Hepatic stellate cell (primary cell): ENCODE data around the gene ZFHX3.

Experiments
- DNase-seq: peaks from one replicate; pipeline ENCODE4 v3.0.0; 2011; ENCODE audit warnings: low spot score

ZFHX3 gene

DNA sequence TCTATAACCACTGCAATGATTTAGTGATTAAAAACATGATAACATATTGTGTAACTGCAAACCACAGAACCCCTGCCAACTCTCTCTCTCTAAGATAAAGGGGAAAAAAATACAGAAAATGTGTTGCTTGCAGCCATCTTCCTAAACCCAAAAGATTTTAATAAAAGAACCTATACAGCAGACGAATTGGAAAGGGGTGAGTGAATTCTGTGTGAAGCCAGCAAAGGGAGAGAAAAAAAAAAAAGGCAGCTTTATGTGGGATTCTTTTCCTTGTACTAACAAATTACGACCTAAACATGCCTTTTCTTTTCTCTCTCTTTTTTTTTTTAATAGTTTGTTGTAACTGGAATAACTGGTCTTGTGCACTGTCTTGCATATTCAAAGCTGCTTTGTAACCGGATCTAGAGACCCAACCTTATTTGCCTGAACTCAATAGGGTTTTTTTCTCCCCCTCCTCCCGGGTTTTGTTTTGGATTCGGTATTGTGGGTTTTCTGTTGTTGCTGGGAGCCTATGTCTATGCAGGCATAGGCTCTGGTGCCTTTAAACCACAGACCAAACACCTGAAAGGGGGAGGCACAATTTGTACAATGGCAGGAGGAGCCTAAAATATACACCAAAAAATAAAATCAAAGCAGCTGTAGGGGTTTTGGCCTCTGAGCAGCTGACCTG, 7.0 kb upstream of the ZFHX3 start:
- no peak for DNase-seq

DNA sequence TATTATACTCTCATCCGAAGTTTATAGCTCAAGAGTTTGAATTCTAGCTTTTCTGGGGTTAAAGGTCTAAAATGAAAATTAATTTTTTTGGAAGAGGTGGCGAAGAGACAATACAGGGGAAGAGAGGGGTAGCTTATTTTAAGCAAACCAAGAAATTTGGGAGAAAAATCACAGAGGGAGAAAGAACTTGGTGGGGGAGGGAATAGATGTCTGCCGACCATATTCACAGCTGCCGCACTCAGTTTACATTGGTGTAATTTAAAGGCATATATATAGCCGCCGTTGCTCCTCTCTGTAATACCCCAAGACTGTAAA, 6.5 kb upstream of the ZFHX3 start:
- DNase-seq = no peak

DNA sequence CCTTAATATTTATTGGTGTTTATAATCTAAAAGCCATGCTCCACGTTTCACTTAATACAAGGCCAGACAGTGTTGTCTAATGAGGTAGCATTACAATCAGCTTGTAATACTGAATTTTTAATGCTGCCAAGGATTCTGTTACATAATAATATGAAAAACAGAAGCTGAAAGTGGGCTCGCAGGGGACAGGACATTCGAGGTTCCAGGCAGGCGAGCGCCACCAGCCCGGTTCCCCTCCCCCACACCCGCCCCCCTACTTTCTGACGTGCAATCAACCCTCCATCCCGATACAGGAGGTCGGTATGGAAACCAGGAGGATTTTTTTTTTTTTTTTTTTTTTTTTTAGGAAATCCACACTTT, 6.2 kb upstream of the ZFHX3 start:
- DNase-seq = no peak

DNA sequence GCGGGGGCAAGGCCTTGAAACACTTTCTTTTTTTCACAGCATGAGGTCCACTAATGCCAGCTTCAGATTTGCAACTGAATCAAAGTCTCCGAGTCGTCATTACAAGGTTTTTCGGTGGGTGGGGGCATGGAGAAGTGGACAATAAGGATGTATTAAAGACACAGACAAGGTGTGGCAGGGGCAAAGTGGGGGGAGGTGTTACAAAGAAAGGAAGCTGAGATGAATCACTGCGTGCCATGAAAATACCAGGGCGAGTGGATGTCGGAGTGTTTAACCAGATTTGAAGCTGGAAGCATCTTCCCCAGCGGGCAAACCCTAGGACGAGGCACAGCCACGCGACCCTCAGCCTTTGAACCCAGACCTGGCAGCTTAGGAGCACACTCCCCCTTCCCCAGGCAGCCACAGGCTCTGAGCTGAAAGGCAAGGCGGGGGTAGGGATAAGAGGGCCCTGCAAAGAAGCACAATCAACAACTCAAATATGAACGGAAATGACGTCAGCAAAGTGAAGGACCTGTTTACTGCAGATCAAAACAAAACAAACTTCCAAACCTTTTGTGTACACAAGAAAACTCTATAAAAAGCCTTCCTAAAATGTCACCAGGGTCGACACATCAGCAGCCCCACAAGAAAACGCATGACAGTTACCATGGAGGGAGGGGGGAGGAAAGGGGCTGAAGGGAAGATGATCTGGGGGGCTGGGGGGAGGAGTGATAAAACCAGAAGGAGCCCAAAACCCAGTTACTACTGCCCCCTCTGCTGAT, 5.6 kb upstream of the ZFHX3 start:
- DNase-seq = no peak

DNA sequence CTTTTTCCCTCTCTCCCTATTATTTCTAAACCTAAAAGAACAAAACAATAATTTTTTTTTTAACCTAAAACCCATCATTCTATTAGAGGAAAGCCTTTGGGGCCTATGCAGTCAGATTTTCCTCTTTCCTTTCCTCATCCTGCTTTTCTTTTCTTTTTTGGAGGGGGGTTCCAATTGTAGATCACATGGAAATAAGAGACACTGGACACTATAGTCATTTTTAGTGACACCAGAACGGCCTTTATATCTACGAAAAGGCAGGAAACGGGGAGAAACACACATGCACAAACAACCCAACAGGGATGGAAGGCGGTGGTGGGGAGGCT, 5.1 kb upstream of the ZFHX3 start:
- DNase-seq = no peak

DNA sequence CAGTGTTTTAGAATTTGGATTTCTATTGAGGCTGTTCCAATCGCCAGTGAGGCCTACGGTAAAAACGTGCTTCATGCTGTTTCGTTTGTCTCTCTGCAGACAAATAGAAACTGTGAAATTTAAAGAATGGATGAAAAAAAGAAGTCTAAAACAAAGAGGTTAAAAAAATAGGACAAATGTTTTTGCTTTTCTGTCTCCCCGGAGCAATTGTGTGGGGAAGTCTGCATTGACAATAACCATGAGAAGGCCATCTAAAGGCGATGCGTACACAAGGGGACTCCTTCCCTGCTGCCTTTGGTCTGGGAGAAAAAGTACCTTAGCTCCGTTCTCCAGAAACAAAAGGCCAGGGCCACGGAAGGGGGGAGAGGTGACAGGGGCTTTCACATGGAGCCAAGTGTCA, 4.6 kb upstream of the ZFHX3 start:
- no peak for DNase-seq

DNA sequence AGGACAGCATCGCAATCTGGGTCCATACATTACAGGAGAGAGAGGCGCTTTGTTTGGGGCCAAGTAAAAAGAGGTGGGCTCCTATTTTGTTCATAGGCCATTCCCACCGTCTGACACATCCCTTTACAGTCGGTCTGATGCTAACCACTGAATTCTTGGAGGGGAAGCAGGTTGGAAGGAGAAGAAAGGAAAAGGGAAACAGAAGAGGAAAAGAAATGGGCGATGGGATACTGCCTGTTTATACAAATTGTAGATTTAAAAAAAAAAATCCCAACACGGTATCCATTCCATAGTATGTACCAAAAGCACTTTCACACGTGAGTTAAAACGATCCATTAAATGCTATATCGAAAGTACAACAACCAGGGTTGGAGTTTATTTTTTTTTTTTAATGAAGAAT, 4.0 kb upstream of the ZFHX3 start:
- DNase-seq = no peak

DNA sequence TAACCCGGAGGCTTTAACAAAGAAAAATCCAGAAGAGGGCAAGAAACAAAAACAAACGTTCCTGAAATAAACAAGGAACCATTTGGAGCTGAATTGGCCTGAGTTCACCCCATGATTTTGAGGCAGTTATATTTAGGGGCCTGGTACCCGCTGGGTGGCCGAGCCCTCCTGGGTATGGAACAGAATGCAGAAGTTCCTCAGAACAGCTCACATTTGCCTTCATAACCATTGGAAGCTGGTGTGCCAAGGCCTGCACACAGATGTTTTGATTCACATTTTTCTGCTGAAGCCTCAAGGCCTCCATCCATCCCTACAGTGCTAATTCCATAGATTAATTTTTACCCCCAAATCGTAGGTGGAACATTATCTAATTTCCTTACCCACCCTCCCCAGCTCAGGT, 3.3 kb upstream of the ZFHX3 start:
- DNase-seq = no peak

DNA sequence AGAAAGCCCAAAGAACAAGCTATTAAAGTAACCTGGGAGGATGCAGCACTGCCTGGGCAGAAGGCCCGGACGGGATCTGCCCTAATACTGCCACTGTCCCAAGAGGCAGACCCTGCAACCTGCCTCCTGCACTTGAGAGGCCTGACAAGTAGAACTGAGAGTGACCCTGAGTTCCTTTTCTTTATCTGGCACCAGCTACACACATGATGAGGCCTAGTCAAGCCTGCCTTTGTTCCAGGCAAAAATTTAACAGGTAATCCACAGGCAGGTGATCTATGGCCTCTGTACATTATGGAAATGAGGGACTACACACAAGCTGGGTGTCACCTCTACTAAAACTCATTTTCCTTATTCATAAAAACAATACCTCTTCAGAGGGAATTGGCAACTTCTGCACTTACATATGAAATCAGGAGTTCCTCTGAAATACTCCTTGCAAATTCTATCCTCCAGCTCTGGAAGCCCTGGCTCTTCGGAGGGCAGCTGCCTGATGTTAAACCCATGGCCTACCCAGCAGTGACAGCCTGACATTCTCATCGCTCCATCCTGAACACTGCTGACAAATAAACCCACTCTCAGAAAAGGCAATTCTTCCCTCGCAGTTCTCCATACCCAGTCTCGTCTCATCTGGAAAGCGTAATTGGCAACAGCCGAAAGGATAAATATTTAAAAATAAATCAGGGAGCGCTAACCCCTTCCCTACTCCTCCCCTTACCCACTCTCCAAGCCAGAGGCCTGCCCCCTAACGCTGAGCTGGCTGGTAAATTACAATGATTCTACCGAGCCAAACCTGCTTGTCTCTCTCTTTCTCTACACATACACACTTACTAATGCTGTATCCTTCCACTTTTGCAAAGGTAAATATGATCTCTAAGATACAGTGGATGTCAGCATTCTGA, 2.5 kb upstream of the ZFHX3 start:
- DNase-seq = no peak

DNA sequence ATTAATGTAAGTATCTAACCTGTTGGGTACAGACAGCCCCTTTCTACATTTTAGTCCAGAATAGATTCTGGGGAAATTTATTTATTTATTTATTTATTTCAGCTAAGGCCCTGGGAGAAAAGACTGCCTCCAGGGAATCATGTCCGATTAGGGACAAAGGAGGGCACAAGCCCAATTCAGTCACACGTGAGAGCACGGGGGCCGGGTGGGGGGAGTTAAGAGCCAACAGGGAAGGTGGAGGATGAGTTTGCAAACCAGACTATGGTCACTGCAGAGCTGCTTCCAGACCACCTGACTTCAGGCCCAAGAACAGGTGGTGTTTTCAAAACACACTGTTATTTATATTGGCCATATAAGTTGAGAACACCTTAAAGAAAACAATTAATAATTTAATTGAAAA, 1.6 kb upstream of the ZFHX3 start:
- DNase-seq = no peak

DNA sequence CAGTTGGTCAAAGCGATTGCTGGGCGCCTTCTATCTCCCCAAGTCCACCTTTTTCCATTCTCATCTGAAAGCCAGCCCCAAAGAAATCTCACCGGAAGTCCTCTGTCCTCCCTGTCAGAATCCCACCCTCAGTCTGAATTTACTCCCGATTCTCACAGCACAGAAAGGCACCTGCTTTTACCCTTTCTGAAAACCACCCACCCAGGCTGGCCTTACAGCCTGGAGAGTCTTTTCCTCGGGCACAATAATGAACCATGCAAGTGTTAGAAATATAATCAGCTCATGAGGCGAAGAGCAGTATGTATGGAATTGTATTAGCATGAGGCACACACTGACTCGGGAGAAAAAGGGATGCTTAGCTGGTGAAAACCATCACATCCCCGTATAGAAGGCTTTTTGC, 1.2 kb upstream of the ZFHX3 start:
- no peak for DNase-seq

DNA sequence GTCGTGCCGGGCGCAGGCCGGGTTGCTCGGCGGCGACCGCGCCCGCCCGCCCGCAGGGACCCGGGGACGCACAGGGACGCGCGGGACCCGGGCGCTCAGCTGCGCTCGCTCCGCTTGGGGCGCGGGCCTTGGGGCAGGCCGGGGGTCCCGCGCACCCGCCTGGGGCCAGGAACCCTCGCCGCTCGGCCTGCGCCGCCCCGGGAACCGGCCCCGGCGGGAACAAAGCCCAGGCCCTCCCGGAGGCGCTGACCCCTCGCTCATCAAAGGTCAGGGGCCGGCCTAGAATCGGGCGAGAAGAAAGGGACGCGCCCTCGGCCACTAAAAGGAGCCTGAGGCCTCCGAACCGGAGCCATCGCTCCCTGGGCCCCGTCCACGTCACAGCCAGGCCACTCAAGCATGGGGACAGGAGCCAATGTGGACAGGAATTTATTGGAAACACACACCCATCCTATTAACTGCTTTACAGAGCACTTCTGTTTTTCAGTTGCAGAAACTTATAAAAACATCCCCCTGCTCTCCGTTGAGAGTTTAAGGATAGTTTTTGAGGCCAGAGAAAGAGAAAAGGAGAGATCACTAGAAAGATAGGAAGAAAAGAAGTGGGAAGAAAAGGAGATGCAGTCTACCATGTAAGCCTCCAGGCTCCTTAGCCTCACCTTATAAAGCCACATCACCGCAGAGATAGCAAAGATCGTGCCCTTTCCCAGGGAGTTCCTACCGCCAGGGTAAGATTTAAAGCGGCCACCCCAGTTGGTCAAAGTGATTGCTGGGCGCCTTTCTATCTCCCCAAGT, 558 bp upstream of the ZFHX3 start:
- DNase-seq = no peak

DNA sequence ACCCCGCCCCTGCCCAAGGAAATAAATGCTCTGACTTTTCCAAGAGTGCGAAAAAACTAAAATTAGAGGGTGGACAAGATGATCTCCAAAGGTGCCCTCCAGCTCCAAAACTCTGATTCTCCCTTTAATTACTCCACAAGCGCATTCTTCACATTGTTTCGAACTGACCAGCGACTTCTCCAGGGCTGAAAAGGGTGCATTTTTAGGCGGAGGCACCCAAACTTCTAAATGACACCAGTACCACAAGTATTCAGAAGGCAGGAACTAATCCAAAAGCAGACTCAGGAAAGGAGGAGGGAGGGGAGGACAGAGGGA, 750 bp downstream of the ZFHX3 start:
- no peak for DNase-seq

DNA sequence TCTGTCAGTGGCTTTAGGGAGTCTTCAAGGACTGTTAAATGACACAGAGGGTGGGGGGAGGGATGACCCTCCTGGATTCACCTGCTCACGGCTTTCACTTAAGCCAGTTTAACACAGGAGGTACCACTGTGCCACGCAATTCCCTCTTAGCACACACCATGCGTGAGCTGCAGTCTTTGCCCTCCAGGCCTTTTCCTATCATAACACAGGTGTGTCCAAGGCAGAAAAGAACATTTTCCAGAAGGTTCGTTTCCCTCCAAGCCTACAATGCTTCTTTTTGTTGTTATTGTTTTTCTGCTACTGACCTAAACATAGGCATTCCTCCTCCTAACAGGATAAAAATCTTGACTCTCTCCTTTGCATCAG, 1.1 kb downstream of the ZFHX3 start:
- no peak for DNase-seq

DNA sequence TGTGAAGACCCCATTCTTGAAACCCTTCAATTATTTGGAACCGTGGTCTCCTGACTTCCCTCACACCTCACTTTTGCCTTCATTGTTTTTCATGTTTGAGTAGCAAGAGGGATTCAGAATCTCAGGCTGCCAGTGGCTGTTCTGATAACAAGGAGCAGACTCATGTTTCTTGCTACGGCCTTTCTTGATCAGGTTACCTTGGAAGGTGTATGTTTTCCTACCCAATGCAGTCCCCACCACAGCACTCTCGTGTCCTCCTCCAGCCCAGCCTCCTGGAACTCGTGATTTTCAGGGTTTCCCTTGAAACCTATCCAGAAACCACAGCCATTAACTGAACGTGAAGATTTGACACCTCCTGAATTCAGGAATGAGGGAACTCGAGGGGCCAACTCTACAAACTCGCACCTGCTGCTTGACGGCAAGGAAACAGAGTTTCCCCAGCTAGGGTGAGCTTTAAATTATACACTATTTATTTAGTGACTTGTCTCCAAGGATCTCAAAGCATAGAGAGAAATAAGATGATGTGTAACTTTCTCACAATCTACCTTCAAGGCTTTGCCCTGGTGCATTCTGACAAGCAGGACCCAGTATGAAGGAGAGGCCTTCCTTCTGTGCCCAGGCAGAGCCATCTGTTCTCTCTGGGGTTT, 1.6 kb downstream of the ZFHX3 start:
- DNase-seq = no peak

DNA sequence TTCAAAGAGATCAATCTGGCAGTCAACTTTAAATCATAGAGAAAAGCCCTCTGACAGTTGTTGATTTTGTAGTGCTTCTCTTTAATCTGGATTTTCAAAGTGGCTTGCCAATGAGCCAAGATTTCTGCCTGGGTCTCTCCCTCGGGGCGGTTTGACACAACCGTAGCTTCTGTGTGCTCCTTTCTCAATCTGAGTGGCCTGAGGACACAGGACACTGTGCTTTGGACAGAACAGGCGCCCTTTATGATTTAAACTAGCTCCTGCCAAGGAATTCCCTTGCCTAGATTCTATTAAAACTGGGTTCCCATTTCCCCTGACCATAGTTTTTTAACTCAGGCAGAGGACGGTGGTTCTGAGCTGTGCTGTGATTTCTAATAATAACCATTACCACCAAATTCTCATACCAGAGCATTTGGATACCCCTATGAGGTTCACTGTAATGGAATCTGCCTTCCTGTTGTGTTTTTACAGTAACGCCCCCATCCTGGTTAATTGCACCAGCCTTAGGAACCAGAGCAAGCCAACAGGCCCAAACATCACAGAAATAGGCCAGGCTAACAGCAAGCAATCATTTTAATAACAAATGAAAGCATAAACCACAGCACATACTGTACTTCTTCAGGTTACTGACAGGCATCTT, 4.0 kb downstream of the ZFHX3 start:
- peak; percentile 81 for DNase-seq

DNA sequence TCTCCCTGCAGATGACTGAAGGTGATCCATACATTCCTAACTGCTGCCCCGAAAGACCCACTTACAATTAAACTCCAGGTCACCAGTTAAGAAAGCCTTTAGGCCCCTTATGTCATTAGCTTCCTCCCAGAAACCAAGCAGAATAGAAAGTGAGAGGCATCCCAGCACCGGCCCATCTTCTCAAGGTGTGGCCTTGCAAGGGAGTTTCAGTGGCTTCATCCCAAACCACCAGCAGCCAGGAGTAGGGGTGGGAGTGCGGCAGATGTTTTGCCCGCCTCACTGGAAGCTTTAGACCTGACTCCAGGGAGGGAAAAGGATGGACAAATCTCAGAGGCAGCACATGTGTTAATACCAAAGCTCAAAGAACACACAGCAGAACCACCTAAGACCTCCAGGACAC, 5.1 kb downstream of the ZFHX3 start:
- DNase-seq = no peak

DNA sequence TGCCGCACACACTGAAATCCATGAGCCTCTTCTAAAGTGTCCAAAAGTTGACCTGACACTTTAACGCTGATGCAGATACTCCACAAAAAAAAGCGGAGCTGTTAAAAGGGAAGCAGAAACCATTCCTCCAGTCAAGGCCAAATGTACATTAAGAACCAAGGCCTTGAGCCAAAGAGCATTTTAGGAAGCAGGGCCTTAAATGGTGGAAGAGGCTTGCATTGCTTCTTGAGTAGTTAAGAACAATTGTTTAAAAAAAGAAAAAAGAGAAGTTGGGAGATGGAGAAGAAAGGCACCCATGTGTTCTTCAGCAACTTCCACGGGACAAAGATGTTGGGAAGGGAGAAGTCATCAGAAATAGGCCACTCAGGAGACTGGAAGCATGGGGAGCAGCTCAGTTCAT, 6.3 kb downstream of the ZFHX3 start:
- no peak for DNase-seq

DNA sequence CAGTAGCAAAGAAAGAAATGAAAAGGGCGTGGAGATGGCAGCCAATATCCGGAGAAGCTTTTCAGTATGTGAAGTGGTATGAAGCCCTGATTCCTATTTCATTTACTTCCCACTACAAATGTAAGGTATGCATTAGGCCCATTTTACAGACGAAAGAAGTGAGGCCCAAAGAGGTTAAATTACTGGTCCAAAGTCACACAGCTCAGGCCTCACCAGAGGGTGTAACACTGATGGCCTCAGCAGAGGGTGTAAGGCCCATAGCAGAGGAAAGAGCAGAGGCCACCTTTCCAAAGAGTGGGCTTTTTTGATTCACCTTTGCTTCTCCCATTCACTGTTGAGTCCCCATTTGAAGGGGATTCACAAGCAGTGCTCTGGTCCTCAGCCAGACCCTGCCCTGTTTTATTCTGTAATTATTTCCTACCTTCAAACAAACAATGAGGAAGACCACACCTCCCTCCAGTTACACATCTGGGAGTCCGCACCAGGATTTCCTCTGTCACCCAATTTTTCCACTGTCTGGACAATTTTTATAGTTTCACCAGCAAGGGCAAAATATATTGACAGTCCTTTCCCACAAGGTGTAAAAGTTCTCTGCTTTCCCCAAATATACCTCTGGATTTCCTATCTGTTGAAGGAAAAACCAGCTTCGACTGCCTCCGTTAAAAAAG, 7.1 kb downstream of the ZFHX3 start:
- DNase-seq = no peak

DNA sequence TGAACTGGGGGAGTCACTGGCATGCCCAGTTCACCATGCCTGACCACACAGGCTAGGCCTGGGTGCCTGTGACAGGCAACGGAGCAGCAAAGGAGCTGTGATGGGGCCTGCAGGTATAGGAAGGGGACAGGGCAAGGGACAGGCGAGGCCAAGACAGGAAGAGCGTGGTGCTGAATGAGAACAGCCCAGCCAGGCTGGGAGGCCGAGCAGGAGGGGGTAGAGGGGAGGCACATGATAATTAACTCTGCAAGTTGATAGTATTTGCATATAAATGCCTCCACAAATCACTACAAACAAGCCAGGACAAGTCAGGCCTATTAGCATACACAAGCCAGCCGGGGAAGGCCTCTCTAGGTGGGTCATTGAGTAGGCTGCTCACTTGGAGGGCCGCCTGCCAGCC, 7.8 kb downstream of the ZFHX3 start:
- no peak for DNase-seq

DNA sequence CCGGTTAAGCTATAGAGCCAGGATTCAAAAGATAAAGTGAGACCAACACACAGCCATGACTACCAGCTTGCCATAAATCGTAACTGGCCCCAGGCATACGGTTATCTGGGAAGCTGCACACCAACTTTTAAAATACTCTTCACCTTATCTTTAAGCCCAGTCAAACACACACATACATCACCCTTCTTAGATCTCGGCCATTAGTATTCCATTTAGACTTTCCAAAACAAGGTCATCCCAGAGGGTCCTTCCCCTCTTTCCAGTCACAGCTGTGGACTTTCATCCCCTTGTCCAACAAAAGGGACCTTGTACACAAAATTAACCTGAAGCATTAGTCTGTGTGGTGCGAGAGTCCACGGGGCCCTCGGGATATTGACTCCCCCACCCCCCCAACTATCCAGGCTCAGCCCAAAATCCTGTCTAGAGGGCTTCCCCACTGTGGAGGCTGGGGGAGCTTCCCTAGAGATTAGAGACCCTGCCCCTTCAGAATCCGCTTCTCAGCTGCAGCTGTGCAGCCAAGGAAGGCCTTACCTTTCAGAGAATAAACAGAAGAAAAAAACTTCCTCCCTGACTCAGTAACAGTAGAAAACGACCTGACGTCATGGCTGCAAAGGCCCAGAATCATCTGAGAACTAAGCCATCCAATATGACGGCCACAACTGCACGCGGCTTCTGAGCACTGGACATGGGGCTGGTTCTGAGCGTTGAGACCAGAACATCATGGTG, 9.9 kb downstream of the ZFHX3 start:
- DNase-seq = no peak
